Measurements from ENCODE around the gene METTL17.
"Not testable (repeated sequence)": the region's sequence is repeated elsewhere in the genome, so short reads cannot be mapped to it uniquely, and the experiment has no call there.

Gene METTL17

DNA sequence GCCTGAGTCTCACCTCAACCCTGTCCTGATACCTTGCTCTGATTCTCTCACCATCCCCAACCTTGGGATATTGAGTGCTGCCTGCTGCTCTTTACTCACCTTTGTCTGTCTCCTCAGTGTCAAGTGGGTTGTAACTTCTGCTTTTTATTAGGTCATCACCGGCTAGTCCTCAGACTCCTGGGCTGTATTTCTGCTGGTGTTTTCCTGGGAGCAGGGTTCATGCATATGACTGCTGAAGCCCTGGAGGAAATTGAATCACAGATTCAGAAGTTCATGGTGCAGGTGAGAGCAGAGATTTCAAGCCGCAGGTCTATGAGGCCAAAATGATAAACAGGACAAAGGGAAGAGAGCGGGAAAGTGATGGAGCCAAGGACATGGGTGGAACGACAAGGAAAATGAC, 9.8 kb downstream of the METTL17 start:
- H3K27ac ChIP-seq (replicated peaks): no peak overlapping the region
- TF ChIP-seq, protein P1, sequence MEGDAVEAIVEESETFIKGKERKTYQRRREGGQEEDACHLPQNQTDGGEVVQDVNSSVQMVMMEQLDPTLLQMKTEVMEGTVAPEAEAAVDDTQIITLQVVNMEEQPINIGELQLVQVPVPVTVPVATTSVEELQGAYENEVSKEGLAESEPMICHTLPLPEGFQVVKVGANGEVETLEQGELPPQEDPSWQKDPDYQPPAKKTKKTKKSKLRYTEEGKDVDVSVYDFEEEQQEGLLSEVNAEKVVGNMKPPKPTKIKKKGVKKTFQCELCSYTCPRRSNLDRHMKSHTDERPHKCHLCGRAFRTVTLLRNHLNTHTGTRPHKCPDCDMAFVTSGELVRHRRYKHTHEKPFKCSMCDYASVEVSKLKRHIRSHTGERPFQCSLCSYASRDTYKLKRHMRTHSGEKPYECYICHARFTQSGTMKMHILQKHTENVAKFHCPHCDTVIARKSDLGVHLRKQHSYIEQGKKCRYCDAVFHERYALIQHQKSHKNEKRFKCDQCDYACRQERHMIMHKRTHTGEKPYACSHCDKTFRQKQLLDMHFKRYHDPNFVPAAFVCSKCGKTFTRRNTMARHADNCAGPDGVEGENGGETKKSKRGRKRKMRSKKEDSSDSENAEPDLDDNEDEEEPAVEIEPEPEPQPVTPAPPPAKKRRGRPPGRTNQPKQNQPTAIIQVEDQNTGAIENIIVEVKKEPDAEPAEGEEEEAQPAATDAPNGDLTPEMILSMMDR (IDR thresholded peaks at IDR 0.05; ENCODE audit: insufficient read depth, low read length): no peak
- TF ChIP-seq, protein P2, sequence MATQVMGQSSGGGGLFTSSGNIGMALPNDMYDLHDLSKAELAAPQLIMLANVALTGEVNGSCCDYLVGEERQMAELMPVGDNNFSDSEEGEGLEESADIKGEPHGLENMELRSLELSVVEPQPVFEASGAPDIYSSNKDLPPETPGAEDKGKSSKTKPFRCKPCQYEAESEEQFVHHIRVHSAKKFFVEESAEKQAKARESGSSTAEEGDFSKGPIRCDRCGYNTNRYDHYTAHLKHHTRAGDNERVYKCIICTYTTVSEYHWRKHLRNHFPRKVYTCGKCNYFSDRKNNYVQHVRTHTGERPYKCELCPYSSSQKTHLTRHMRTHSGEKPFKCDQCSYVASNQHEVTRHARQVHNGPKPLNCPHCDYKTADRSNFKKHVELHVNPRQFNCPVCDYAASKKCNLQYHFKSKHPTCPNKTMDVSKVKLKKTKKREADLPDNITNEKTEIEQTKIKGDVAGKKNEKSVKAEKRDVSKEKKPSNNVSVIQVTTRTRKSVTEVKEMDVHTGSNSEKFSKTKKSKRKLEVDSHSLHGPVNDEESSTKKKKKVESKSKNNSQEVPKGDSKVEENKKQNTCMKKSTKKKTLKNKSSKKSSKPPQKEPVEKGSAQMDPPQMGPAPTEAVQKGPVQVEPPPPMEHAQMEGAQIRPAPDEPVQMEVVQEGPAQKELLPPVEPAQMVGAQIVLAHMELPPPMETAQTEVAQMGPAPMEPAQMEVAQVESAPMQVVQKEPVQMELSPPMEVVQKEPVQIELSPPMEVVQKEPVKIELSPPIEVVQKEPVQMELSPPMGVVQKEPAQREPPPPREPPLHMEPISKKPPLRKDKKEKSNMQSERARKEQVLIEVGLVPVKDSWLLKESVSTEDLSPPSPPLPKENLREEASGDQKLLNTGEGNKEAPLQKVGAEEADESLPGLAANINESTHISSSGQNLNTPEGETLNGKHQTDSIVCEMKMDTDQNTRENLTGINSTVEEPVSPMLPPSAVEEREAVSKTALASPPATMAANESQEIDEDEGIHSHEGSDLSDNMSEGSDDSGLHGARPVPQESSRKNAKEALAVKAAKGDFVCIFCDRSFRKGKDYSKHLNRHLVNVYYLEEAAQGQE (IDR thresholded peaks at IDR 0.05; ENCODE audit: insufficient replicate concordance, low read depth): no peak
- no peak for TF ChIP-seq SPI1 (IDR thresholded peaks at IDR 0.05; ENCODE audit: borderline replicate concordance, low read depth)
- no peak for TF ChIP-seq GABPA (IDR thresholded peaks at IDR 0.05; ENCODE audit: low read depth)
- no peak for TF ChIP-seq POLR2AphosphoS5 (IDR thresholded peaks at IDR 0.05; ENCODE audit: low read depth)

GRCh38 chr14:21001218-21001617, 11.4 kb downstream of the METTL17 start:
- H3K27ac ChIP-seq (replicated peaks): no peak overlapping the region
- TF ChIP-seq, protein P1 (IDR thresholded peaks at IDR 0.05; ENCODE audit: insufficient read depth, low read length): no peak
- TF ChIP-seq POLR2AphosphoS5 (IDR thresholded peaks at IDR 0.05; ENCODE audit: low read depth) (no peak), SPI1 (IDR thresholded peaks at IDR 0.05; ENCODE audit: borderline replicate concordance, low read depth) (no peak), GABPA (IDR thresholded peaks at IDR 0.05; ENCODE audit: low read depth) (no peak)
- TF ChIP-seq, protein P2 (IDR thresholded peaks at IDR 0.05; ENCODE audit: insufficient replicate concordance, low read depth): no peak
- no peak for DNase-seq (ENCODE audit: low read depth in 1 of 2, low spot score in 1 of 2)
- no peaks in the 10 kb centered on the region for H3K27me3 ChIP-seq (ENCODE audit: insufficient read depth, poor library complexity, severe bottlenecking)
- H3K4me3 ChIP-seq (replicated peaks; ENCODE audit: insufficient read depth, low read length): no peak overlapping the region

More for the DNA sequence above, 9.8 kb downstream of the METTL17 start:
- no peak for DNase-seq (ENCODE audit: low read depth in 1 of 2, low spot score in 1 of 2)
- Histone ChIP-seq H3K27me3 (ENCODE audit: insufficient read depth, poor library complexity, severe bottlenecking) (no peaks in the 10 kb centered on the region), H3K4me3 (replicated peaks; ENCODE audit: insufficient read depth, low read length) (no peak overlapping the region)

DNA sequence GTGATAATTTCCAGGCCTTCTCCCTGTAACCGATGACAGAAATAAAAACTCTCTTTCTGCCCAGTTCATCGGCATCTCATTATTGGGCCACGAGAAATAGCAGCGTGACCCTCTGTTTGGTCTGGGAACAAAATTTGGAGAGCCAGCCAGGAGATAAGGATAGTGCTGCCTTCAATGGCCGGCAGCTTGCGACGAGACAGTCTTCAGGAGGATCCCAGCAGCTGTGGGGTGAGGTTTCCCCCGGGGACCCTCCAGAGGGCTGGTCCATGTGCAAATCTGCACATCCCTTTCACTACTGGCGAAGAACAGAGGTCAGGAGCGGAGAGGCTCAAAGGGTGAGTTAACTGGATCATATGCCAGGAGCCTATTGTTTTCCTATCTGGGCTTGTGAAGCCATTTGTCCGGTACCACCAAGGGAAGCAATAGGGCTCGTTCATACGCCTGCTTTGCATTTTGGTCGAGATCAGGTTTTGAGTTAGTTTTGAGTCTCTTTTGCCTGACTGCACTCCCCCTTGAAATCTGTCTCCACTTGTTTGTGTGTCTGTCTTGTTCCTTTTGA, 14.1 kb downstream of the METTL17 start:
- Histone ChIP-seq H3K27me3 (ENCODE audit: insufficient read depth, poor library complexity, severe bottlenecking) (no peaks in the 10 kb centered on the region), H3K27ac (replicated peaks) (no peak overlapping the region), H3K4me3 (replicated peaks; ENCODE audit: insufficient read depth, low read length) (no peak overlapping the region)
- DNase-seq (ENCODE audit: low read depth in 1 of 2, low spot score in 1 of 2): no peak
- TF ChIP-seq SPI1 (IDR thresholded peaks at IDR 0.05; ENCODE audit: borderline replicate concordance, low read depth): no peak
- no peak for TF ChIP-seq POLR2AphosphoS5 (IDR thresholded peaks at IDR 0.05; ENCODE audit: low read depth)
- TF ChIP-seq, protein P1 (IDR thresholded peaks at IDR 0.05; ENCODE audit: insufficient read depth, low read length): no peak
- no peak for TF ChIP-seq GABPA (IDR thresholded peaks at IDR 0.05; ENCODE audit: low read depth)
- TF ChIP-seq, protein P2 (IDR thresholded peaks at IDR 0.05; ENCODE audit: insufficient replicate concordance, low read depth): no peak

GRCh38 chr14:21009721-21010120, 19.9 kb downstream of the METTL17 start:
- DNase-seq (ENCODE audit: low read depth in 1 of 2, low spot score in 1 of 2); H3K4me3 ChIP-seq (replicated peaks; ENCODE audit: insufficient read depth, low read length); H3K27me3 ChIP-seq (ENCODE audit: insufficient read depth, poor library complexity, severe bottlenecking); H3K27ac ChIP-seq (replicated peaks): not testable (repeated sequence)
